Mesendoderm (in vitro differentiated cells): ENCODE measurements around the gene TANGO6.
A peak's percentile ranks its signal among the peaks of the same experiment; 100 is the strongest.

Experiments used
- DNase-seq: peaks from one replicate; pipeline ENCODE4 v3.0.0; 2013
- H2AK5ac ChIP-seq: 2 replicates; pipeline ENCODE4 v1.6.1; 2013; ENCODE audit warnings: low read length, inconsistent platforms
- H2BK120ac ChIP-seq: 2 replicates; pipeline ENCODE4 v1.6.1; 2013; ENCODE audit warnings: low read depth, mild to moderate bottlenecking, low read length, moderate library complexity, mixed read lengths
- H2BK15ac ChIP-seq: replicated peaks from 2 replicates; pipeline ENCODE4 v1.6.1; 2013; ENCODE audit warnings: low read depth, mild to moderate bottlenecking, moderate library complexity
- H2BK5ac ChIP-seq: 2 replicates; pipeline ENCODE4 v1.6.1; 2013; ENCODE audit warnings: low read length, inconsistent platforms
- H3K18ac ChIP-seq: 2 replicates; pipeline ENCODE4 v1.6.1; 2013; ENCODE audit warnings: mild to moderate bottlenecking, low read length, mixed read lengths
- H3K23ac ChIP-seq: one replicate; pipeline ENCODE4 v1.6.1; 2013; ENCODE audit warnings: low read length
- H3K27ac ChIP-seq: 2 replicates; pipeline ENCODE4 v1.5.1; 2013; ENCODE audit warnings: low read depth, mild to moderate bottlenecking, inconsistent platforms, low read length, moderate library complexity
- H3K27me3 ChIP-seq: 2 replicates; pipeline ENCODE4 v1.6.1; 2013; ENCODE audit warnings: low read length, control low read depth, mild to moderate bottlenecking, inconsistent platforms; ENCODE audit not compliant: insufficient read depth, poor library complexity
- H3K36me3 ChIP-seq: 2 replicates; pipeline ENCODE4 v1.6.1; 2013; ENCODE audit warnings: low read length, inconsistent platforms; ENCODE audit not compliant: control insufficient read depth, insufficient read depth
- H3K4ac ChIP-seq: one replicate; pipeline ENCODE4 v1.6.1; 2013; ENCODE audit warnings: low read depth, mild to moderate bottlenecking, low read length, moderate library complexity
- H3K4me1 ChIP-seq: 2 replicates; pipeline ENCODE4 v1.6.1; 2013; ENCODE audit warnings: low read depth, low read length, inconsistent platforms; ENCODE audit not compliant: control insufficient read depth
- H3K4me2 ChIP-seq: 2 replicates; pipeline ENCODE4 v1.6.1; 2013; ENCODE audit warnings: low read length
- H3K4me3 ChIP-seq: 2 replicates; pipeline ENCODE4 v1.5.1; 2013; ENCODE audit warnings: mild to moderate bottlenecking, low read length
- H3K56ac ChIP-seq: one replicate; pipeline ENCODE4 v1.6.1; 2013; ENCODE audit warnings: low read length
- H3K79me1 ChIP-seq: 2 replicates; pipeline ENCODE4 v1.6.1; 2013; ENCODE audit warnings: low read length, inconsistent platforms
- H3K79me2 ChIP-seq: 2 replicates; pipeline ENCODE4 v1.6.1; 2013; ENCODE audit warnings: mild to moderate bottlenecking, low read length; ENCODE audit not compliant: control insufficient read depth, insufficient read depth
- H3K9ac ChIP-seq: 2 replicates; pipeline ENCODE4 v1.6.1; 2013; ENCODE audit warnings: low read length, inconsistent platforms
- H4K5ac ChIP-seq: one replicate; pipeline ENCODE4 v1.6.1; 2013; ENCODE audit warnings: low read length
- H4K8ac ChIP-seq: one replicate; pipeline ENCODE4 v1.6.1; 2013; ENCODE audit warnings: low read depth, mild to moderate bottlenecking, control low read depth, low read length, moderate library complexity
- WGBS: extraction: QIAGEN DNeasy Blood & Tissue Kit; methylation state at CpG from one replicate; pipeline ENCODE4 v1.1.7; 2013; ENCODE audit warnings: low lambda C conversion rate, missing lambda C conversion rate; ENCODE audit not compliant: insufficient coverage; ENCODE audit errors: extremely low coverage; 5-methylcytosine and 5-hydroxymethylcytosine counted together

TANGO6 gene

DNA sequence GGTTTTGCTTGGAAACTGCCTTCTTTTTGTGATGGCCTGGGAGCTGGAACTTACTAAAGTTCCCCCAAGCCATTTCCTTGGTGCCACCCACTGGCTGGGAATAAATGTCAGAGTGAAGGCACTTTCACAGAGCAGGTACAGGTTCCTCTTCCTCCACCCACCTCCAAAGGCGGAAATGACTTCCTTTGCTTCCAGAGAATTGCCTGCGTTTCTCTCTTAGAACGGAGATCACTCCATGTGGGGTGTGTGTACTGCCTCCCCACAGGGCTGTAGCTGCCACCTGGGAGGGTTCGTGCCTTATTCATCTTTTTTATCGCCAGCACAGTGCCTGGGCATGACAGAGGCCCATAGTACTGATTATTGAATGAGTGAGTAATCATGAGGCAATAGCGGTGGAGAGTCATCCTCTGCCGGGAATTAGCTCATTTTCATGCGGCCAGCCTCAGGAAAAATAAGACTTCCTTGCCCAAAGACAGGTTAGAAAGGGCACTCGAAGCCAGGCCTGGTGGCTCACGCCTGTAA, 229.9 kb downstream of the TANGO6 start:
- no peak overlapping the region for H2AK5ac ChIP-seq
- H3K18ac ChIP-seq, result no peak overlapping the region
- no peak overlapping the region for H3K4ac ChIP-seq
- H3K23ac ChIP-seq, result no peak overlapping the region
- H2BK5ac ChIP-seq, result peak overlapping the region; percentile 75
- H3K56ac ChIP-seq, result peak overlapping the region; percentile 45
- no peaks in the 10 kb centered on the region for H3K36me3 ChIP-seq
- no CpG with 5 or more reads among the region's 10 CpGs for WGBS
- H3K4me3 ChIP-seq, result no peak overlapping the region
- peak overlapping the region; percentile 64 for H3K27ac ChIP-seq
- H3K79me2 ChIP-seq, result no peaks in the 10 kb centered on the region
- no peaks in the 10 kb centered on the region for H3K79me1 ChIP-seq
- H2BK15ac ChIP-seq, result no peak overlapping the region
- H4K5ac ChIP-seq, result no peak overlapping the region
- DNase-seq, result peak; percentile 73
- peak overlapping the region; percentile 4 for H3K9ac ChIP-seq
- no peaks in the 10 kb centered on the region for H3K27me3 ChIP-seq
- no peak overlapping the region for H2BK120ac ChIP-seq
- peaks cover 15% of the 10 kb centered on the region for H3K4me1 ChIP-seq
- no peak overlapping the region for H4K8ac ChIP-seq
- H3K4me2 ChIP-seq, result no peak overlapping the region

DNA sequence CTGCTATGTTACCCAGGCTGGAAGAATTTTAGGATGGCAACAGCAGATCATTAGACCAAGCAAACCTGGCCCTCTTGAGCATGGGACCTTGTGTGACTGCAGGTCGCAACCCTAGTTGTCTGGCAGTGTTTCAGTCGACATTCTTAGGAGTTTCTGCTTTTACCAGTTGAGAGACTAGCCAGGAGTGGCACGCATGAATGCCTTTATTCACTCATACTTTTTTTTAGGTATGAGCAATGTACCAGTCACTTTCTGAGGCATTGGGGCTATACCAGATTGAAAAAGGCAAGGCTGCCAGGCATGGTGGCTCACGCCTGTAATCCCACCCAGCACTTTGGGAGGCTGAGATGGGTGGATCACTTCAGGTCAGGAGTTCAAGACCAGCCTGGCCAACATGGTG, 233.9 kb downstream of the TANGO6 start:
- no peak overlapping the region for H4K8ac ChIP-seq
- WGBS, result no CpG with 5 or more reads among the region's 4 CpGs

DNA sequence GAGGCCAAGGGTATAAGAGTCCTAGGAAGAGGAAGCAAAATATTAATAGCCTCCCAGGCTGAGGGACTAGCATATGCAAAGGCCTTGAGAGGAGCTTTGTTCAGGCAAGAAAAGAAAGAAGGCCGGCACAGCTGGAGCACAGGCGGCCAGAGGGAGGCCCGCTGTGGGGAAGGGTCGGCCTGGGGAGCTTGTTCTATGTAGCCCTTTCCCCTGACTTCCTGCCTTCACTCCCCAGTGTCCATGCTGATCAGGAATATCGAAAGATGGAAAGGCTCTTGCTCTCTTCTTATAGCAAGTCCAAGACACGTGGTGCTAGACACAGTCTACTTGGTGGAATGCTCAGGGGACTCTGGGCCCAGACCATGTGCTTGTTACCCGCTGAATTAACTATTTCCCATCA, 234.7 kb downstream of the TANGO6 start:
- peak overlapping the region; percentile 2 for H4K5ac ChIP-seq
- H2AK5ac ChIP-seq, result no peak overlapping the region
- peak overlapping the region; percentile 7 for H3K9ac ChIP-seq
- no peaks in the 10 kb centered on the region for H3K36me3 ChIP-seq
- no peaks in the 10 kb centered on the region for H3K79me2 ChIP-seq
- no peak overlapping the region for H3K4ac ChIP-seq
- no peak overlapping the region for H3K18ac ChIP-seq
- H3K4me1 ChIP-seq, result peaks cover 9% of the 10 kb centered on the region
- H4K8ac ChIP-seq, result no peak overlapping the region
- H3K56ac ChIP-seq, result peak overlapping the region; percentile 54
- no peaks in the 10 kb centered on the region for H3K79me1 ChIP-seq
- H3K23ac ChIP-seq, result no peak overlapping the region
- no CpG with 5 or more reads among the region's 7 CpGs for WGBS
- H2BK5ac ChIP-seq, result no peak overlapping the region
- DNase-seq, result no peak
- no peak overlapping the region for H3K4me3 ChIP-seq
- no peak overlapping the region for H3K27ac ChIP-seq
- H2BK15ac ChIP-seq, result no peak overlapping the region
- H3K4me2 ChIP-seq, result no peak overlapping the region
- H2BK120ac ChIP-seq, result no peak overlapping the region
- no peaks in the 10 kb centered on the region for H3K27me3 ChIP-seq

More for the DNA sequence above, 233.9 kb downstream of the TANGO6 start:
- Histone ChIP-seq H4K5ac (no peak overlapping the region), H2BK5ac (no peak overlapping the region), H3K36me3 (no peaks in the 10 kb centered on the region), H2AK5ac (no peak overlapping the region), H3K27me3 (no peaks in the 10 kb centered on the region), H3K27ac (no peak overlapping the region), H3K79me2 (no peaks in the 10 kb centered on the region), H3K79me1 (no peaks in the 10 kb centered on the region), H3K23ac (no peak overlapping the region), H3K4ac (no peak overlapping the region), H3K4me2 (no peak overlapping the region), H3K56ac (no peak overlapping the region), H2BK15ac (no peak overlapping the region), H2BK120ac (no peak overlapping the region), H3K18ac (no peak overlapping the region), H3K4me3 (no peak overlapping the region), H3K4me1 (peaks cover 13% of the 10 kb centered on the region), H3K9ac (no peak overlapping the region)
- no peak for DNase-seq

DNA sequence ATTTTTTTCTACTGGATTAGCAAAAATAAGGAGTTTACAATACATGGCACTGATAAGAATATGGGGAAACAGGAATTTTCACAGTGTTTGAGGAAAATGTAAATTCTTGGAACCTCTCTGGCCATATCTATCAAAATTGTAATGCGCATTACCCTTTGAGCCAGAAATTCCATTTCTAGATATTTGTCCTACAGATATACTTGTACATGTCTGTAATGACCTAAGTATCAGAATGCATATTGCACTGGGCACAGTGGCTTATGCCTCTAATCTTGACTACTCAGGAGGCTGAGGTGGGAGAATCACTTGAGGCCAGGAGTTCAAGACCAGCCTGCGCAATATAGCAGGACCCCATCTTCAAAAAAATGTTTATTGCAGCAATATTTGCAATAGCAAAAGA, 236.4 kb downstream of the TANGO6 start:
- DNase-seq, result no peak
- Histone ChIP-seq H3K23ac (no peak overlapping the region), H3K79me1 (no peaks in the 10 kb centered on the region), H3K18ac (no peak overlapping the region), H3K79me2 (no peaks in the 10 kb centered on the region), H4K5ac (no peak overlapping the region), H3K4me3 (no peak overlapping the region), H3K56ac (no peak overlapping the region), H2BK120ac (no peak overlapping the region), H2AK5ac (no peak overlapping the region), H2BK15ac (no peak overlapping the region), H3K36me3 (no peaks in the 10 kb centered on the region), H3K4me2 (no peak overlapping the region), H3K27me3 (no peaks in the 10 kb centered on the region), H3K9ac (no peak overlapping the region), H4K8ac (no peak overlapping the region), H3K27ac (no peak overlapping the region), H3K4ac (no peak overlapping the region), H2BK5ac (no peak overlapping the region), H3K4me1 (peaks cover 5% of the 10 kb centered on the region)
- WGBS, result no CpG with 5 or more reads among the region's 2 CpGs

GRCh38 chr16:69083306-69083941, 240.1 kb downstream of the TANGO6 start:
- Histone ChIP-seq H3K4me2 (no peak overlapping the region), H2BK15ac (no peak overlapping the region), H2AK5ac (no peak overlapping the region), H2BK5ac (no peak overlapping the region), H3K56ac (no peak overlapping the region), H3K4me3 (no peak overlapping the region), H3K36me3 (no peaks in the 10 kb centered on the region), H3K18ac (no peak overlapping the region), H3K79me1 (no peaks in the 10 kb centered on the region), H3K79me2 (no peaks in the 10 kb centered on the region), H3K27ac (no peak overlapping the region), H3K27me3 (no peaks in the 10 kb centered on the region), H4K5ac (no peak overlapping the region), H3K4me1 (no peaks in the 10 kb centered on the region), H3K9ac (no peak overlapping the region), H2BK120ac (no peak overlapping the region), H3K4ac (no peak overlapping the region), H3K23ac (no peak overlapping the region), H4K8ac (no peak overlapping the region)
- DNase-seq, result peak; percentile 49
- no CpG with 5 or more reads among the region's 16 CpGs for WGBS

DNA sequence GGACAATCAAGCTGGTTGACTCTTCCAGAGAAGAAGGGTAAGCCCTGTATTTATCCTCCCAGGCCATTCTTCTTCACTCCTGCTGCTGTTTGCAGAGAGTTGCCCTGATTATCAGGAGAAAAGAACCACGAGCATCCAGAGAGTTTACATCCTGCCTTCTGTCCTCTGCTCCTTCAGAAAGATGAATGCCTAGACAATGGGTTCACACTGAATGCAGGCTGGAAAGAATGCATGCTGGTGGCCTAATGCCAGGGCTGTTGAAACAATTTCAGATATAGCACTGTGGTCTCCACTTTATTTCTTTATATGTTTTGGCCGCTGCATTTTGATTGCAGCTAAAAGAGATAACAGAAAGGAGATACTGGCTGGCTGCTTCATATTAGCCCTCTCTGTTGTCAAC, 241.0 kb downstream of the TANGO6 start:
- Histone ChIP-seq H2AK5ac (no peak overlapping the region), H3K4ac (no peak overlapping the region), H3K56ac (no peak overlapping the region), H2BK120ac (no peak overlapping the region), H3K27ac (no peak overlapping the region), H3K18ac (no peak overlapping the region), H3K27me3 (no peaks in the 10 kb centered on the region), H3K4me2 (no peak overlapping the region), H3K79me1 (no peaks in the 10 kb centered on the region), H4K8ac (no peak overlapping the region), H3K4me1 (peaks cover 1% of the 10 kb centered on the region), H3K79me2 (no peaks in the 10 kb centered on the region), H3K4me3 (no peak overlapping the region), H2BK5ac (no peak overlapping the region), H3K9ac (no peak overlapping the region), H3K36me3 (no peaks in the 10 kb centered on the region), H2BK15ac (no peak overlapping the region), H4K5ac (no peak overlapping the region), H3K23ac (no peak overlapping the region)
- no CpG with 5 or more reads among the region's 2 CpGs for whole genome bisulfite sequencing
- no peak for DNase-seq
